MCF 10A (cell line): ENCODE results near the gene ACTL7A. TPM values are rescaled to one million over a fixed set of nuclear protein-coding genes. Genes with fewer than 3 reads are reported as not detected.

Experiments
- BruUV-seq: library from RNA; stranded (reverse); fragments of 400-500 nt; replicated peaks from 2 replicates; lab custom pipeline; 2021; lab: Mats Ljungman, UMichigan
- CTCF ChIA-PET: fragments of 300-600 bp; sonication (Branson Sonifier 250); formaldehyde crosslinking; extraction: SDS; loops from one replicate; lab custom pipeline; 2021; ENCODE audit warnings: antibody characterized with exemption, inconsistent platforms; lab: Yijun Ruan, JAX
- POLR2A ChIA-PET: fragments of 300-600, 350-650 bp; sonication (Branson Sonifier 250); formaldehyde crosslinking; extraction: SDS; loops from one replicate; lab custom pipeline; 2020; ENCODE audit warnings: antibody characterized with exemption, inconsistent platforms; lab: Yijun Ruan, JAX
- DNase-seq: peaks from one replicate; pipeline ENCODE4 v3.0.0-alpha.2; 2018; ENCODE audit not compliant: unreplicated experiment
- H3K27ac Mint-ChIP-seq: one replicate; pipeline ENCODE4 v1.8.0; 2022; ENCODE audit warnings: mild to moderate bottlenecking, low read depth, mixed read lengths; ENCODE audit not compliant: unreplicated experiment
- H3K27me3 Mint-ChIP-seq: one replicate; pipeline ENCODE4 v1.8.0; 2022; ENCODE audit warnings: mixed read lengths; ENCODE audit not compliant: insufficient read depth, unreplicated experiment
- H3K36me3 Mint-ChIP-seq: one replicate; pipeline ENCODE4 v1.8.0; 2022; ENCODE audit warnings: mild to moderate bottlenecking, moderate library complexity, mixed read lengths; ENCODE audit not compliant: insufficient read depth, unreplicated experiment
- H3K4me1 Mint-ChIP-seq: one replicate; pipeline ENCODE4 v1.8.0; 2022; ENCODE audit warnings: mixed read lengths; ENCODE audit not compliant: insufficient read depth, unreplicated experiment
- H3K4me3 Mint-ChIP-seq: one replicate; pipeline ENCODE4 v1.8.0; 2022; ENCODE audit warnings: mild to moderate bottlenecking, moderate library complexity, mixed read lengths; ENCODE audit not compliant: unreplicated experiment
- H3K9me3 Mint-ChIP-seq: one replicate; pipeline ENCODE4 v1.8.0; 2022; ENCODE audit warnings: mixed read lengths; ENCODE audit not compliant: unreplicated experiment
- intact Hi-C: fragments of 100-400 bp; cut with micrococcal nuclease; formaldehyde crosslinking; loops from 2 replicates; pipeline ENCODE4 v1.14.1; 2022
- total RNA-seq: library from RNA; stranded (reverse); gene quantifications from 2 replicates; pipeline ENCODE4 v1.2.3, GENCODE V29; 2022
- TF ChIP-seq, protein P1 (sequence below): fragments of 200-600 bp; IDR thresholded peaks from one replicate; pipeline ENCODE4 v1.8.0; 2022; ENCODE audit warnings: antibody characterized with exemption, mild to moderate bottlenecking; ENCODE audit not compliant: unreplicated experiment

ACTL7A gene
- total RNA-seq, 1 experiment from 2014 or later = not detected

- Mint-ChIP-seq H3K9me3 (peaks cover 5% of the 10 kb centered on the region), H3K36me3 (no peaks in the 10 kb centered on the region), H3K27ac (peak overlapping the region; percentile 78), H3K27me3 (no peaks in the 10 kb centered on the region), H3K4me1 (peaks cover 21% of the 10 kb centered on the region), H3K4me3 (no peak overlapping the region)
- no TSS peak for BruUV-seq
- TF ChIP-seq, protein P1, sequence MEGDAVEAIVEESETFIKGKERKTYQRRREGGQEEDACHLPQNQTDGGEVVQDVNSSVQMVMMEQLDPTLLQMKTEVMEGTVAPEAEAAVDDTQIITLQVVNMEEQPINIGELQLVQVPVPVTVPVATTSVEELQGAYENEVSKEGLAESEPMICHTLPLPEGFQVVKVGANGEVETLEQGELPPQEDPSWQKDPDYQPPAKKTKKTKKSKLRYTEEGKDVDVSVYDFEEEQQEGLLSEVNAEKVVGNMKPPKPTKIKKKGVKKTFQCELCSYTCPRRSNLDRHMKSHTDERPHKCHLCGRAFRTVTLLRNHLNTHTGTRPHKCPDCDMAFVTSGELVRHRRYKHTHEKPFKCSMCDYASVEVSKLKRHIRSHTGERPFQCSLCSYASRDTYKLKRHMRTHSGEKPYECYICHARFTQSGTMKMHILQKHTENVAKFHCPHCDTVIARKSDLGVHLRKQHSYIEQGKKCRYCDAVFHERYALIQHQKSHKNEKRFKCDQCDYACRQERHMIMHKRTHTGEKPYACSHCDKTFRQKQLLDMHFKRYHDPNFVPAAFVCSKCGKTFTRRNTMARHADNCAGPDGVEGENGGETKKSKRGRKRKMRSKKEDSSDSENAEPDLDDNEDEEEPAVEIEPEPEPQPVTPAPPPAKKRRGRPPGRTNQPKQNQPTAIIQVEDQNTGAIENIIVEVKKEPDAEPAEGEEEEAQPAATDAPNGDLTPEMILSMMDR = no peak
- intact Hi-C loops = no loop called here
- CTCF ChIA-PET = interaction anchor here (1.0 to 1.3 kb wide), 3 partner anchors 10 to 73 kb away, joined by 3 to 6 read pairs (median 4); partner anchors contain the start of genes ABITRAM and ELP1
- POLR2A ChIA-PET = interaction anchor here (0.8 to 4.0 kb wide), 3 partner anchors 9 to 25 kb away, joined by 3 to 32 read pairs (median 3); no protein-coding TSS in a partner anchor
- peak; percentile 8 for DNase-seq
Observed at GRCh38 chr9:108860764-108861163, 1.3 kb upstream of the ACTL7A start.

DNA sequence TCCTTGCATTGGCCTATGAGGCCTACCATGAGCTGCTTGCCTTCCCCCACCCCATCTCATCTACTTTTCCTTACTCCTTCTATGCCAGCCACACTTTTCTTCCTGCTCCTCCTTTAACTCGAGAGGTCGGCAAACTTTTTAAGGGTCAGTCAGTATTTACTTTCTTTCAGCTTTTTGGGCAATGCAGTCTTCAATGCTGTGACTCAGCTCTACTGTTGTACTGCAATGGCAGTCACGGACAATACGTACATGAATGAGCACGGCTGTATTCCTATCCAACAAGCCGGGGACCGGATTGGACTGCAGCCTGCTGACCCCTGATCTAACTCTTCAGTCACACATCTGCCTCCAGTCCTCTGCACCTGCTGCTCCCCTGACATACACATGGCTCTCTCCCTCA, 602 bp upstream of the ACTL7A start:
- intact Hi-C loops = no loop called here

GRCh38 chr9:108863891-108864290, 1.8 kb downstream of the ACTL7A start:
- intact Hi-C loops = no loop called here
- Mint-ChIP-seq H3K4me3 (no peak overlapping the region), H3K27ac (no peak overlapping the region), H3K4me1 (peaks cover 33% of the 10 kb centered on the region), H3K27me3 (no peaks in the 10 kb centered on the region), H3K9me3 (no peaks in the 10 kb centered on the region), H3K36me3 (peaks cover 6% of the 10 kb centered on the region)
- TF ChIP-seq, protein P1 = no peak
- POLR2A ChIA-PET = no interaction called here
- BruUV-seq = no TSS peak
- DNase-seq = no peak
- CTCF ChIA-PET = interaction anchor here (0.7 kb wide), 1 partner anchor 10 kb away, joined by 6 read pairs; no protein-coding TSS in a partner anchor

More for the DNA sequence above, 602 bp upstream of the ACTL7A start:
- ChIA-PET CTCF (interaction anchor here (0.7 to 1.3 kb wide), 4 partner anchors 9 to 22 kb away, joined by 3 to 5 read pairs (median 4); no protein-coding TSS in a partner anchor), POLR2A (interaction anchor here (0.9 to 4.0 kb wide), 2 partner anchors 8 to 22 kb away, joined by 3 to 32 read pairs; no protein-coding TSS in a partner anchor)
- no peak overlapping the region for H3K27ac Mint-ChIP-seq
- DNase-seq = no peak
- TF ChIP-seq, protein P1 = no peak
- peaks cover 5% of the 10 kb centered on the region for H3K9me3 Mint-ChIP-seq
- no peak overlapping the region for H3K4me3 Mint-ChIP-seq
- peaks cover 21% of the 10 kb centered on the region for H3K4me1 Mint-ChIP-seq
- no TSS peak for BruUV-seq
- no peaks in the 10 kb centered on the region for H3K36me3 Mint-ChIP-seq
- no peaks in the 10 kb centered on the region for H3K27me3 Mint-ChIP-seq

GRCh38 chr9:108864446-108864845, 2.4 kb downstream of the ACTL7A start:
- intact Hi-C loops = no loop called here
- peaks cover 6% of the 10 kb centered on the region for H3K36me3 Mint-ChIP-seq
- no peak overlapping the region for H3K27ac Mint-ChIP-seq
- H3K9me3 Mint-ChIP-seq = no peaks in the 10 kb centered on the region
- no TSS peak for BruUV-seq
- H3K4me1 Mint-ChIP-seq = peaks cover 33% of the 10 kb centered on the region
- CTCF ChIA-PET = interaction anchor here (1.3 kb wide), 1 partner anchor 13 kb away, joined by 3 read pairs; no protein-coding TSS in a partner anchor
- DNase-seq = no peak
- TF ChIP-seq, protein P1 = no peak
- no peak overlapping the region for H3K4me3 Mint-ChIP-seq
- no peaks in the 10 kb centered on the region for H3K27me3 Mint-ChIP-seq
- POLR2A ChIA-PET = interaction anchor here (0.6 kb wide), 1 partner anchor 488 kb away, joined by 3 read pairs; no protein-coding TSS in a partner anchor
